WI38 (cell line): ENCODE measurements around the gene UBE3B.

ENCODE experiments used
- H3K4me3 ChIP-seq: 2 replicates; pipeline ENCODE4 v1.5.1; 2011; ENCODE audit warnings: low read depth, mild to moderate bottlenecking, control low read depth, low read length
- TF ChIP-seq, protein P1 (sequence below): IDR thresholded peaks from 2 replicates; pipeline ENCODE4 v1.5.1; 2012; ENCODE audit warnings: low read depth, mild to moderate bottlenecking, control low read depth, low read length

Gene UBE3B

DNA sequence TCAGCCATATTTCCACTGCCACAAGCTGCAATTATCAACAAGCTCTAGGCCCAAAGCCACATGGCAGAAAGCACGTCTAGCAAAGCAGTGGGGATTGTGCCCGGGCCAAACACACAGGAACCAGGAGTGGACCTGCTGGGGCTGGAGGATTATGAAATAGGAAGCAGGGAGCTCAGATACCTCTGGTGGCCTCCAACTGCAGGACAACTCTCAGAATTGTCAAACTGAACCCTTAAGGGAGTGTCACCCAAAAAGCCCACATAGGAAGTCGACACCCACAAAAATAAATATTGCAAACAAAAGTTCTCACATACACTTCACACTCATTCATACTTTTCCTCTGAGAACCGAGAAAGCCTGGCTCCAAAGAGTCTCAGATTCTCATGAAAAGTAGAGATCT is 26.5 kb upstream of the UBE3B start:
- TF ChIP-seq, protein P1, sequence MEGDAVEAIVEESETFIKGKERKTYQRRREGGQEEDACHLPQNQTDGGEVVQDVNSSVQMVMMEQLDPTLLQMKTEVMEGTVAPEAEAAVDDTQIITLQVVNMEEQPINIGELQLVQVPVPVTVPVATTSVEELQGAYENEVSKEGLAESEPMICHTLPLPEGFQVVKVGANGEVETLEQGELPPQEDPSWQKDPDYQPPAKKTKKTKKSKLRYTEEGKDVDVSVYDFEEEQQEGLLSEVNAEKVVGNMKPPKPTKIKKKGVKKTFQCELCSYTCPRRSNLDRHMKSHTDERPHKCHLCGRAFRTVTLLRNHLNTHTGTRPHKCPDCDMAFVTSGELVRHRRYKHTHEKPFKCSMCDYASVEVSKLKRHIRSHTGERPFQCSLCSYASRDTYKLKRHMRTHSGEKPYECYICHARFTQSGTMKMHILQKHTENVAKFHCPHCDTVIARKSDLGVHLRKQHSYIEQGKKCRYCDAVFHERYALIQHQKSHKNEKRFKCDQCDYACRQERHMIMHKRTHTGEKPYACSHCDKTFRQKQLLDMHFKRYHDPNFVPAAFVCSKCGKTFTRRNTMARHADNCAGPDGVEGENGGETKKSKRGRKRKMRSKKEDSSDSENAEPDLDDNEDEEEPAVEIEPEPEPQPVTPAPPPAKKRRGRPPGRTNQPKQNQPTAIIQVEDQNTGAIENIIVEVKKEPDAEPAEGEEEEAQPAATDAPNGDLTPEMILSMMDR, result no peak
- H3K4me3 ChIP-seq, result no peak overlapping the region

DNA sequence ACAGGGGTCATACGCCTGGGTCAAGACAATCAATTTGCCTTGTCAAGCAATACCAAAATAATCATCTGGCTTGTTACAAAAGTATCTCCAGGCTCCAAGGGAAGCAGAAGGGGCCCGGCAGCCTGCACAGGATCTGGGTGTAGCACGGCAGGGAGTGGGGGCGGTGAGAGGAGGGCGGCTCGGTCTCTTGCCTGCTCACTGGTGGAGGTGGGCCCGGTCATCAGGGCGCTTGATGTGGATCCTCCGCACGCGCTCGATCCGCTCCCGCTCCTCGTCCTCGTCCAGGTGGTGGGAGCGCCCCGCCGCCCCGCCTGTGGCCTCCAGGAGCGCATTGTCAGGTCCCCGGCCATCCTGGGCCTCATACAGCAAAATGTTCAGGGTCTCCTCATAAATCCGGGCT is 26.0 kb upstream of the UBE3B start:
- no peak overlapping the region for H3K4me3 ChIP-seq
- TF ChIP-seq, protein P1, result no peak

DNA sequence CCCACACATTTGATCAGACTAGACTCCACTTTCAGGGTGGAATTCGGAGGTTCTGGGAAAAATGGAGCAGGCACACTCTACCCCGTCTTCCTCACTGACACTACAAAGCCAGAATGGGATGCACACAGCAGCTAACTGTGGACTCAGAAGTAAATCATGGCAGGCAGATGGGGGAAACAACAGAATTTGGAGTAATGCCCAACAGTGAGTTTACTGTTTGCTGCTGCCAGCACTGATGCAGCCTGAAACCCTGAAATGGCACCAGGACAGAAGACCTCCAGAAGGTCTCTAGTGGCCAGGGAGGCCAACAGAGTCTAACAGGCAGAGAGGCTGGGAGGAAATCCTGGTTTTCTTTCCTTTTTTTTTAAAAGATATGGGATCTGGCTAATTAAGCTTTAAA is 24.9 kb upstream of the UBE3B start:
- H3K4me3 ChIP-seq, result no peak overlapping the region
- TF ChIP-seq, protein P1, result no peak

DNA sequence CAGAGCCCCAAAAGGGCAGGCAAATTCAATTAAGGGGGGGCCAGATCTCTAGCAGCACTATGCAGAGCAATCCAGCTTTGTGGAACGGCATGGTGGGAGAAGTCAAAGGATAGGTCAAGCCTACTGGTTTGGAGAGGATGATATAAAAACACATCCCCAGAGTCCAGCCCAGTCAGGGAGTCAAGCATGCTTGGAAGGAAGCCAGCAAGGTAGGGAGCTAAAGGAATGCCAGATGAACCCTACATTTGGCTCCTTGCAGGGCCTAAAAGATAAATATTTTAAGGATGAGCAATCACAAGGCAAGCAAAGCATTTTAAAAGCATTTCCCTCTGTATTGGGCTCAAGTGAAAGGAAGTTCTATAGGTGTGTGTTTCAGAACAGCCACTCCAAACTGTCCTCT is 21.7 kb upstream of the UBE3B start:
- TF ChIP-seq, protein P1, result no peak
- no peak overlapping the region for H3K4me3 ChIP-seq

DNA sequence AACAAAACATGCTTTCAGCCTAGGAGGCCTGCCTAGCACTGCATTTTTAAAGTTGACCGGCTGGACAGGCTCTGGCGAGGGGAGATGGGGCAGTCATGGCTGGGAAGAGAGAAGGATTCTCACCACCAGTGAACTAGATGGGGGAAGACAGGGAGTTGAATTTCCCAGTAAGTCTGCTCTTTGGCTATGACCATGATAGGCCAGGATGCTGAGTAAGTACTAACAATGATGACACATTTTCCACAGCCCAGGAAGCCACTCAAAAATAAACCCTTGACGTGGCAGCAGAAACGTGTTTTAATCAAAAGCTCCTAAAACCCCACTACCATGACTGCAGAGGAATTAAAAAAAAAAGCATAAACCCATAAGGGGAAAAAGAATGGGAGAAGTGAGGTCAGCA is 19.3 kb upstream of the UBE3B start:
- H3K4me3 ChIP-seq, result peak overlapping the region; percentile 32
- TF ChIP-seq, protein P1, result no peak

DNA sequence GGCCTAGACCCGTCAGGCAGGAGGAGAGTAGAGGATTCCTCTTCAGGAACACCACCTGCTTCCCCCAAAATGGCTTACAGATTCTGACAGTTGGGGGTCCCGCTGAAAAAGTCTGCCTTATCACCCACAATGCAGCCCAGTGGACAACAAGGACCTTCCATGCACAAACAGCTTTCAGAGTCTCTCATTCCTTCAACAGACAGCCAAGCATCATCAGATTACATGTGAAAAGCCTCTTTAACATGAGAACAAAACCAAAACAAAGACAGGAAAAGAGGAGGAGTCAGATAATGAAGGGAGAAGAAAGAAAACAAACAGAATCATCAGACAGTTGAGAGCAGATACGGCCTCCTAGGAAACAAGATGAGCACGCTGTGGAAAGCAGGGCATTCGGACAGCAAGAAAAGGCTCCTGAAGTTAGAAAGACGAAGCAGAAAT is 18.6 kb upstream of the UBE3B start:
- TF ChIP-seq, protein P1, result no peak
- peak overlapping the region; percentile 32 for H3K4me3 ChIP-seq

DNA sequence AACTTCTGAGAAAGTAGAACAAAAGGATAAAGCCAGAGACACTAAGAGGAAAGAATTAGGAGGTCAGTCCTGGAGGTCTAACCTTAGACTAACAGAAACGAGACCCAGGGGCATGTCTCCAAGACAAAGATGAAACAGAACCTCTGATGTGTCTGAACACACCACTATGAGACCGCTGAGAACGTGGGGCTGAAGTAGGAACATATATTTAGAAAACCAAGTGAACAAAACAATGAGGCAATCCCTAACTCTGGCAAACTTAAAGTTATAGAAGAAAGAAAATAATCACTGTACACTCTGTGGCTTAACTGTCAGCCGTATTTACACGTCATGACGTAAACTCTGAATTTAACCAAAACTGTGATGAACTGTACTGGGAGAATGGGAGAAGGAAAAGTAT is 18.2 kb upstream of the UBE3B start:
- TF ChIP-seq, protein P1, result no peak
- H3K4me3 ChIP-seq, result no peak overlapping the region; the same call in 1 of the 2 replicates
